ENCODE results near the gene AVL9.

- TF ChIP-seq CTCF (IDR thresholded peaks at IDR 0.05; ENCODE audit: low read depth, low read length, poor library complexity, severe bottlenecking) (peak; percentile 95), EZH2phosphoT487 (IDR thresholded peaks at IDR 0.05; ENCODE audit: borderline replicate concordance, low read length) (no peak)
Observed at GRCh38 chr7:32479574-32480200, 15.6 kb upstream of the AVL9 start.

Measured in DOHH2 (cell line).